GM12878 (cell line): ENCODE measurements around the gene PTPRF. TPM values are rescaled to one million over a fixed set of nuclear protein-coding genes. Genes with fewer than 3 reads are reported as not detected.

Experiments used
- ATAC-seq: fragments of 200-7000 bp; cut with Tn5 transposase; 3 replicates; pipeline ENCODE4 v1.9.1; 2020; ENCODE audit warnings: mild to moderate bottlenecking, moderate library complexity
- BruUV-seq: library from RNA; stranded (reverse); fragments of 400-500 nt; replicated peaks from 2 replicates; lab custom pipeline; 2021; lab: Mats Ljungman, UMichigan
- CTCF ChIA-PET: fragments of 300-600 bp; sonication (Branson Sonifier 250); formaldehyde crosslinking; extraction: SDS; loops from one replicate; lab custom pipeline; 2021; ENCODE audit warnings: inconsistent platforms; lab: Yijun Ruan, JAX
- POLR2A ChIA-PET: fragments of 350-600 bp; formaldehyde crosslinking; extraction: SDS; loops from one replicate; lab custom pipeline; 2021; ENCODE audit warnings: inconsistent platforms; lab: Charles Lee
- RAD21 ChIA-PET: fragments of 300-600 bp; sonication (Branson Sonifier 250); formaldehyde crosslinking; loops from one replicate; lab custom pipeline; 2023; ENCODE audit warnings: antibody characterized with exemption; ENCODE audit not compliant: unreplicated experiment; lab: Charles Lee
- SMC1A ChIA-PET: fragments of 300-600 bp; sonication (Branson Sonifier 250); formaldehyde crosslinking; loops from one replicate; lab custom pipeline; 2023; ENCODE audit not compliant: unreplicated experiment, uncharacterized antibody; lab: Charles Lee
- DNase-seq: peaks from one replicate; pipeline ENCODE4 v3.0.0-alpha.2; 2011; ENCODE audit warnings: low read depth, low spot score
- FAIRE-seq: peaks from 3 replicates; lab custom pipeline; 2011; peaks lifted over from hg19 to GRCh38; lab: Jason Lieb, UNC
- H2AFZ ChIP-seq: 2 replicates; pipeline ENCODE4 v1.6.0; 2011; ENCODE audit warnings: low read depth, low read length, control low read depth; ENCODE audit not compliant: control insufficient read depth
- H3K27ac ChIP-seq: 2 replicates; pipeline ENCODE4 v1.5.1; 2011; ENCODE audit warnings: control low read depth; ENCODE audit not compliant: control insufficient read depth, insufficient read depth
- H3K27me3 ChIP-seq, 2 experiments: replicated peaks in 1 of 2; 2 replicates each; pipeline versions ENCODE4 v1.6.0 to v1.6.1; 2011; ENCODE audit warnings: low read length in 1 of 2; ENCODE audit not compliant: control insufficient read depth in 2 of 2, insufficient read depth in 2 of 2
- H3K36me3 ChIP-seq, 2 experiments: 2 replicates each; pipeline ENCODE4 v1.5.1; 2011; ENCODE audit warnings: low read length in 1 of 2; ENCODE audit not compliant: control insufficient read depth in 2 of 2, insufficient read depth in 2 of 2
- H3K4me1 ChIP-seq: 2 replicates; pipeline ENCODE4 v1.6.1; 2011; ENCODE audit warnings: mild to moderate bottlenecking, low read length, moderate library complexity, mixed read lengths; ENCODE audit not compliant: control insufficient read depth, insufficient read depth
- H3K4me2 ChIP-seq: 2 replicates; pipeline ENCODE4 v1.6.0; 2011; ENCODE audit warnings: control low read depth; ENCODE audit not compliant: control insufficient read depth, insufficient read depth
- H3K4me3 ChIP-seq: fragments of 200-600 bp; sonication (generic); 2 replicates; pipeline ENCODE4 v1.5.1; 2016
- H3K79me2 ChIP-seq: 2 replicates; pipeline ENCODE4 v1.6.0; 2011; ENCODE audit warnings: low read length; ENCODE audit not compliant: control insufficient read depth, insufficient read depth
- H3K9ac ChIP-seq: 2 replicates; pipeline ENCODE4 v1.8.0; 2011; ENCODE audit warnings: low read length, control low read depth, mixed read lengths; ENCODE audit not compliant: control insufficient read depth, insufficient read depth
- H3K9me3 ChIP-seq: replicated peaks from 3 replicates; pipeline ENCODE4 v1.5.1; 2011; ENCODE audit warnings: mild to moderate bottlenecking, low read length; ENCODE audit not compliant: control insufficient read depth, insufficient read depth
- H4K20me1 ChIP-seq: 2 replicates; pipeline ENCODE4 v1.6.0; 2011; ENCODE audit not compliant: control insufficient read depth, insufficient read depth
- ATF7 ChIP-seq: fragments of 450-650 bp; IDR thresholded peaks from 2 replicates; pipeline ENCODE4 v1.6.1; 2016; ENCODE audit warnings: low read depth, mild to moderate bottlenecking
- E4F1 ChIP-seq: fragments of 450-650 bp; IDR thresholded peaks from 2 replicates; pipeline ENCODE4 v1.6.1; 2018; ENCODE audit warnings: borderline replicate concordance, mild to moderate bottlenecking; ENCODE audit not compliant: partially characterized antibody
- ELK1 ChIP-seq: IDR thresholded peaks from 2 replicates; pipeline ENCODE4 v1.6.1; 2012; ENCODE audit warnings: low read depth, low read length, improper control_type of control experiment
- JUND ChIP-seq: IDR thresholded peaks from 2 replicates; pipeline ENCODE4 v1.6.1; 2012; ENCODE audit warnings: low read depth, mild to moderate bottlenecking, low read length, improper control_type of control experiment, moderate library complexity
- MEF2B ChIP-seq: fragments of 450-650 bp; IDR thresholded peaks from 2 replicates; pipeline ENCODE4 v1.6.1; 2018; ENCODE audit warnings: mild to moderate bottlenecking, moderate library complexity; ENCODE audit not compliant: partially characterized antibody, poor library complexity, severe bottlenecking
- MLLT1 ChIP-seq: fragments of 450-650 bp; IDR thresholded peaks from 2 replicates; pipeline ENCODE4 v1.6.1; 2016; ENCODE audit warnings: mild to moderate bottlenecking
- MXI1 ChIP-seq: fragments of 150-350 bp; IDR thresholded peaks from 2 replicates; pipeline ENCODE4 v1.6.1; 2011; ENCODE audit warnings: low read depth, mild to moderate bottlenecking, inconsistent platforms, low read length, improper control_type of control experiment
- NBN ChIP-seq: fragments of 450-650 bp; IDR thresholded peaks from 2 replicates; pipeline ENCODE4 v1.6.1; 2016
- NR2C1 ChIP-seq: fragments of 450-650 bp; IDR thresholded peaks from 2 replicates; pipeline ENCODE4 v1.6.1; 2017; ENCODE audit warnings: antibody characterized with exemption, mild to moderate bottlenecking, moderate library complexity
- POLR2AphosphoS2 ChIP-seq: IDR thresholded peaks from 2 replicates; pipeline ENCODE4 v1.6.1; 2011; ENCODE audit warnings: low read depth, mild to moderate bottlenecking, low read length, improper control_type of control experiment, moderate library complexity
- RAD21 ChIP-seq: IDR thresholded peaks from 2 replicates; pipeline ENCODE4 v1.6.1; 2011; ENCODE audit warnings: mild to moderate bottlenecking, low read depth, low read length, moderate library complexity; ENCODE audit not compliant: insufficient read depth
- SMAD1 ChIP-seq: fragments of 450-650 bp; IDR thresholded peaks from 2 replicates; pipeline ENCODE4 v1.6.1; 2018; ENCODE audit warnings: mild to moderate bottlenecking, low read depth; ENCODE audit not compliant: partially characterized antibody
- SREBF2 ChIP-seq: IDR thresholded peaks from 2 replicates; pipeline ENCODE4 v1.6.1; 2012; ENCODE audit warnings: mild to moderate bottlenecking, low read length
- TCF3 ChIP-seq: IDR thresholded peaks from 2 replicates; pipeline ENCODE4 v1.6.1; 2012; ENCODE audit warnings: low read depth, mild to moderate bottlenecking, low read length, borderline replicate concordance; ENCODE audit not compliant: insufficient read depth
- TCF7 ChIP-seq: IDR thresholded peaks from 2 replicates; pipeline ENCODE4 v1.6.1; 2014; ENCODE audit warnings: antibody characterized with exemption, borderline replicate concordance
- YY1 ChIP-seq: IDR thresholded peaks from 2 replicates; pipeline ENCODE4 v1.6.1; 2011; ENCODE audit warnings: low read depth, mild to moderate bottlenecking, low read length
- ZNF217 ChIP-seq: fragments of 450-650 bp; IDR thresholded peaks from 2 replicates; pipeline ENCODE4 v1.6.1; 2017; ENCODE audit warnings: antibody characterized with exemption, mild to moderate bottlenecking
- WGBS: methylation state at CpG from one replicate; pipeline ENCODE4 v1.1.6; 2016; ENCODE audit warnings: low lambda C conversion rate; ENCODE audit not compliant: insufficient replicate concordance, insufficient coverage; ENCODE audit errors: missing lambda C conversion rate; 5-methylcytosine and 5-hydroxymethylcytosine counted together
- in situ Hi-C: fragments of 300-500 bp; cut with MboI; formaldehyde crosslinking; loops from 9 replicates; pipeline ENCODE4 v1.14.3; 2018; ENCODE audit warnings: mixed read lengths
- intact Hi-C: fragments of 100-400 bp; cut with micrococcal nuclease; formaldehyde crosslinking; loops from one replicate; pipeline ENCODE4 v1.14.2; 2022; ENCODE audit not compliant: unreplicated experiment
- polyA plus RNA-seq, 11 experiments: library from polyadenylated mRNA; depleted of rRNA in 4 of 11; unstranded in 6 of 11; stranded (reverse) in 5 of 11; fragments of >200 nt; fragmentation: Nextera tagmentation in 4 of 11; fragmentation: Illumina TruSeq in 1 of 11; extraction: Ambion mirVana in 4 of 11; extraction: Trizol in 1 of 11; gene quantifications; 1 replicate in 1 of 11; 2 replicates in 10 of 11; pipeline versions ENCODE4 v1.2.1 to v1.2.3, GENCODE V29; 2011 to 2016; ENCODE audit warnings: inconsistent platforms in 2 of 11, missing spikeins in 2 of 11, low read depth in 1 of 11
- total RNA-seq, 4 experiments: library from RNA; depleted of rRNA in 3 of 4; stranded (reverse); fragments of >200 nt in 3 of 4; fragmentation: Illumina TruSeq in 1 of 4; extraction: Trizol in 1 of 4; gene quantifications; 2 replicates each; pipeline versions ENCODE4 v1.2.1 to v1.2.3, GENCODE V29; 2013 to 2021

PTPRF gene
- total and polyA plus RNA-seq, 10 of the 15 experiments (the other 5 are each of a cell fraction or from before 2014, with no cell fraction given): 0.04 to 2.6 (median 0.32) TPM

GRCh38 chr1:43613075-43613942 lies 82.6 kb downstream of the PTPRF start:
- Histone ChIP-seq H2AFZ (no peak overlapping the region), H3K9ac (no peak overlapping the region), H3K4me3 (no peak overlapping the region)
- no peak for FAIRE-seq
- CTCF ChIA-PET: no interaction called here
- no peak for TF ChIP-seq TCF7
- TF ChIP-seq NBN: no peak
- TF ChIP-seq MLLT1: no peak
- no peak for TF ChIP-seq NR2C1
- no peak for TF ChIP-seq MXI1
- TF ChIP-seq ELK1: no peak
- no peak for TF ChIP-seq POLR2AphosphoS2
- no peak for TF ChIP-seq YY1
- no peak for TF ChIP-seq JUND
- no peak for TF ChIP-seq SMAD1
- no peak for TF ChIP-seq RAD21
- TF ChIP-seq TCF3: no peak
- no peak for TF ChIP-seq ATF7
- TF ChIP-seq MEF2B: no peak
- no peak for TF ChIP-seq SREBF2
- no peak for TF ChIP-seq ZNF217
- TF ChIP-seq E4F1: no peak
- TF ChIP-seq, all 136 proteins: peak for 0
- H3K4me1 ChIP-seq: no peaks in the 10 kb centered on the region
- SMC1A ChIA-PET: no interaction called here
- BruUV-seq: no TSS peak
- no peaks in the 10 kb centered on the region for H3K9me3 ChIP-seq
- POLR2A ChIA-PET: no interaction called here
- in situ Hi-C loops: no loop called here
- H3K4me2 ChIP-seq: no peak overlapping the region
- H3K27me3 ChIP-seq: no peaks in the 10 kb centered on the region; a peak in 3 of 4 replicates
- 43% methylated on average over 22 of the region's 22 CpGs for WGBS
- H3K79me2 ChIP-seq: no peaks in the 10 kb centered on the region
- H3K36me3 ChIP-seq: no peaks in the 10 kb centered on the region
- RAD21 ChIA-PET: no interaction called here
- H3K27ac ChIP-seq: no peak overlapping the region
- intact Hi-C loops: no loop called here
- H4K20me1 ChIP-seq: no peaks in the 10 kb centered on the region
- no peak for DNase-seq
- no peak for ATAC-seq
